ENCODE results near the gene BOLA3. TPM values are rescaled to one million over a fixed set of nuclear protein-coding genes. Genes with fewer than 3 reads are reported as not detected.

The BOLA3 gene
- 10 to 100 TPM; 29.4 to 46.9 (median 42.8) TPM for total RNA-seq

DNA sequence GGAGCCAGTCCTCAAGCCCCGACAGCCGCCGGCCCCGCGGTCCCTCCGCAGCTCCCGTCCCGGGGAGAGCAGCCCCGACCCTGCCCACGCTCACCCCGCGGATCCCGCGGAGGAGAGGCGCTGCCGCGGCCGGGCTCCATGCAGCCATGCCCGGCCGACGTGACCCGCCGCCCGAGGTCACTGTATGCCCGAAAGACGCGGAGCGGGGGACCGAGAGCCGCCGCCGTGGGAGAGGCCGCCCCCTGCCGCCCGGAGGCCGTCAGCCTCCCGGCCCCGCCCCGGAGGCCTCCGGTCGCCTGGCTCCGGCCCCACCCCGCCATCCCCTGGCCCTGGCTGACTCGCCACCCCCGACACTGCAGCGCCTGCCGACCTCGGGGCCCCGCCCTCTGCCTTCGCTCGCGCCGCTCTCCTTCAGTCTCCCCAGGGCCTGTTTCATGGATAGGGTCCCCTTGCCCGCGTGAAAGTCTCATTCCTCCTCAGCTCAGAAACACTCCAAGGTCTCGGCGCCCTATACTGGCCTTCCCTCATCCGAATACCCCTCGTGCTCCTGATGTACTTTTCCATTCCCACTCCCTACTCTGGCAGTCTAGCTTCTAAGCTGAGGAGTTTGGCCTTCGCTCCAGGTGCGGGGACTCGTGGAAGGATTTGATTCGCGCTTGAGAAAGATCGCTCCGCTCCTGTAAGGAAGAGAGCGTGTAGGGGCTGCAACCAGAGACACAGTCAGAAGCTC, at the start of gene BOLA3:
TSS of gene BOLA3 (minus strand) at position 186 of the 730 bp plus-strand sequence. CDS start at position 148, 38 bp downstream.
- DNase-seq (ENCODE audit: extremely low spot score) = peak; percentile 93
- intact Hi-C loops (cut with DNase I) = loop anchor here (10.0 kb wide), 2 partner anchors 223 to 323 kb away; partner anchors contain the start of genes DGUOK and STAMBP
- 1% methylated on average over 32 of the region's 67 CpGs for WGBS

DNA sequence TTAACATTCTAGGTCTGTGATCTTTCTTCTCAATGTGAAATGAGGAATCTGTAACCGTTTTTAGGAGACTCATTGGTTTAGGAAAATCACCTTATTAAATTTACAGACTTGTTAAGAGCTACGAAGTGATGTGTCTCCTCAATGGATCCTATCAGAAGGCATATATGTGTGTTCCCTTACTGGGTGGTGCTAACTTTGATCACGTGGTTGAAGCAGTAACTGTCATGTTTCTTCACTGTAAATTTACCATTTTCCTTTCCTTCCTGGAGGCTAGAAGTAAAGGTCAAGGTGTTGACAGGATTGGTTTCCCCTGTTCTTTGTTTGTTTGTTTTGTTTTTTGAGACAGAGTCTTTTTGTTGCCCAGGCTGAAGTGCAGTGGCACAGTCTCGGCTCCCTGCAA, 49.3 kb upstream of the BOLA3 start:
- 80% methylated on average over 4 of the region's 4 CpGs for WGBS
- no peak overlapping the region for H3K27ac ChIP-seq (replicated peaks in 1 of 4)
- no peak for TF ChIP-seq EP300 (IDR thresholded peaks at IDR 0.05)
- TF ChIP-seq POLR2AphosphoS5 (IDR thresholded peaks at IDR 0.05) = no peak
- TF ChIP-seq, protein P1, sequence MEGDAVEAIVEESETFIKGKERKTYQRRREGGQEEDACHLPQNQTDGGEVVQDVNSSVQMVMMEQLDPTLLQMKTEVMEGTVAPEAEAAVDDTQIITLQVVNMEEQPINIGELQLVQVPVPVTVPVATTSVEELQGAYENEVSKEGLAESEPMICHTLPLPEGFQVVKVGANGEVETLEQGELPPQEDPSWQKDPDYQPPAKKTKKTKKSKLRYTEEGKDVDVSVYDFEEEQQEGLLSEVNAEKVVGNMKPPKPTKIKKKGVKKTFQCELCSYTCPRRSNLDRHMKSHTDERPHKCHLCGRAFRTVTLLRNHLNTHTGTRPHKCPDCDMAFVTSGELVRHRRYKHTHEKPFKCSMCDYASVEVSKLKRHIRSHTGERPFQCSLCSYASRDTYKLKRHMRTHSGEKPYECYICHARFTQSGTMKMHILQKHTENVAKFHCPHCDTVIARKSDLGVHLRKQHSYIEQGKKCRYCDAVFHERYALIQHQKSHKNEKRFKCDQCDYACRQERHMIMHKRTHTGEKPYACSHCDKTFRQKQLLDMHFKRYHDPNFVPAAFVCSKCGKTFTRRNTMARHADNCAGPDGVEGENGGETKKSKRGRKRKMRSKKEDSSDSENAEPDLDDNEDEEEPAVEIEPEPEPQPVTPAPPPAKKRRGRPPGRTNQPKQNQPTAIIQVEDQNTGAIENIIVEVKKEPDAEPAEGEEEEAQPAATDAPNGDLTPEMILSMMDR (IDR thresholded peaks at IDR 0.05) = no peak
- TF ChIP-seq POLR2A (IDR thresholded peaks at IDR 0.05; ENCODE audit: low read depth) = no peak
- no peaks in the 10 kb centered on the region for H3K9me3 ChIP-seq
- peaks cover 7 to 34% (median 28%) of the 10 kb centered on the region in 4 donors for H3K4me1 ChIP-seq
- H3K36me3 ChIP-seq = no peaks in the 10 kb centered on the region
- H3K4me3 ChIP-seq = no peak overlapping the region
- H3K27me3 ChIP-seq = no peaks in the 10 kb centered on the region
- DNase-seq (ENCODE audit: extremely low spot score) = no peak
- intact Hi-C loops (cut with DNase I) = no loop called here

More for the DNA sequence above, at the start of gene BOLA3:
- Histone ChIP-seq H3K9me3 (no peaks in the 10 kb centered on the region), H3K27me3 (no peaks in the 10 kb centered on the region), H3K4me3 (peak within 1 kb of the TSS; percentile 86 to 89 (median 87)), H3K4me1 (peaks cover 15 to 41% (median 24%) of the 10 kb centered on the region in 4 donors), H3K27ac (replicated peaks in 1 of 4) (peak within 1 kb of the TSS; percentile 80 to 83 (median 80)), H3K36me3 (peaks cover 0 to 38% (median 13%) of the 10 kb centered on the region in 4 donors)
- TF ChIP-seq POLR2A (IDR thresholded peaks at IDR 0.05; ENCODE audit: low read depth) = no peak
- TF ChIP-seq, protein P1 (IDR thresholded peaks at IDR 0.05) = peak; percentile 77 to 88 (median 77)
- TF ChIP-seq POLR2AphosphoS5 (IDR thresholded peaks at IDR 0.05) = peak; percentile 31 to 58

DNA sequence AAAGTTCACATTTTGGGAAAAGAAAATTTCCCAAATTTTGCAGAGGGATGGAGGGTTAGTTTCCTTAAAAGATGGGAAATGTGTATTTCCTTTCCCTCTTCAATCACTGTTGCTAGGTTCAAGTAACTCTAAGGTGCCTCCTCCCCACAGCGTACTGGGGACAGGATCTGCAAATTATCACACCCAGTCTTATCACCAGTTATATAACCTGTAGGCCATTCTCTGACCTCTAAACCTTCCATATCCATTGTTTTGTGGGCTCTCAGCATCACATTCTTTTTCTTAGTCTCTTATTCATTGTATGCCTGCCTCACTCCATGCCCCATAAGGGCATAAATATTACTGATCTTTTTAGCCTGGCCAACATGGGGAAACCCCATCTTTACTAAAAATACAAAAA, 47.1 kb upstream of the BOLA3 start:
- no peak for DNase-seq (ENCODE audit: extremely low spot score)
- H3K36me3 ChIP-seq = no peaks in the 10 kb centered on the region
- H3K4me3 ChIP-seq = no peak overlapping the region
- no peaks in the 10 kb centered on the region for H3K27me3 ChIP-seq
- H3K27ac ChIP-seq (replicated peaks in 1 of 4) = no peak overlapping the region
- TF ChIP-seq POLR2A (IDR thresholded peaks at IDR 0.05; ENCODE audit: low read depth) = no peak
- no peak for TF ChIP-seq POLR2AphosphoS5 (IDR thresholded peaks at IDR 0.05)
- TF ChIP-seq, protein P1 (IDR thresholded peaks at IDR 0.05) = no peak
- no peak for TF ChIP-seq EP300 (IDR thresholded peaks at IDR 0.05)
- H3K4me1 ChIP-seq = peaks cover 3 to 20% (median 15%) of the 10 kb centered on the region in 4 donors
- WGBS = 85% methylated on average over 1 of the region's 1 CpG
- H3K9me3 ChIP-seq = no peaks in the 10 kb centered on the region
- intact Hi-C loops (cut with DNase I) = no loop called here

DNA sequence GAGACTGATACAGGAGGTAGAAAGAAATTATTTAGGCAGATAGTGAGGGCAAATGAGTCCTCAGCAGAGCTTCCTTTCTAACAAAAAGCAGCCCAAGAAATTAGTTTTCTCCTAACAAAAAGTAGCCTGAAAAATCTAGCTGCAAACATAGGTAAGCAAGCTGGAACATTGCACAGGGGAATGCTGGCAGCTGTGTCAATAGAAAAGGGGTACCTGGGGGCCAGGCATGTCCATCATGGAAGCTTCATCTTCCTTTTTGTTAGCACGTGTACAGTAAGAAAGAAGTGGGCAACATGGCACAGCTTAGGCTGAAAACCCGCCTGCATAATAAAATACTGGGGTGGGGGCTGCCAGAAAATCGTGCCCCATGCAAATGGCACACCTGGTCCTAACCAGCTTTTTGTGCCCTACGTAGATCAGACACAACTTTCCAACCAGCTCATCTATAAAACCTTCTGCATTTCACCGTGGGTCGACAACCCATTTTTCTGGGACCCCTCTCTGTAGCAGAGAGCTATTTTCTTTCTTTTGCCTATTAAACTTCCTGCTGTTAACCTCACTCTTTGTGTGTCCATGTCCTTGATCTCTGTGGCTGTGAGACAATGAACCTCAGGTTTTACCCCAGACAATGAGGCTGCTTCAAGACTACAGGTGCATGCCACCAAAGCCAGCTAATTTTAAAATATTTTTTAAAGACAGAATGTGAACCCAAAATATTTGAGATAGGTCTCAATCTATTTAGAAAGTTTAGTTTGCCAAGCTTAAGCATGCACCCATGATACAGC, 44.1 kb upstream of the BOLA3 start:
- no peak for DNase-seq (ENCODE audit: extremely low spot score)
- H3K36me3 ChIP-seq = no peaks in the 10 kb centered on the region
- no peak overlapping the region for H3K27ac ChIP-seq (replicated peaks in 1 of 4)
- intact Hi-C loops (cut with DNase I) = no loop called here
- H3K4me1 ChIP-seq = peaks cover 0 to 9% (median 3%) of the 10 kb centered on the region in 4 donors
- WGBS = 78% methylated on average over 6 of the region's 6 CpGs
- no peaks in the 10 kb centered on the region for H3K9me3 ChIP-seq
- no peak overlapping the region for H3K4me3 ChIP-seq
- H3K27me3 ChIP-seq = no peaks in the 10 kb centered on the region
- no peak for TF ChIP-seq POLR2A (IDR thresholded peaks at IDR 0.05; ENCODE audit: low read depth)
- TF ChIP-seq, protein P1 (IDR thresholded peaks at IDR 0.05) = no peak
- TF ChIP-seq EP300 (IDR thresholded peaks at IDR 0.05) = no peak
- no peak for TF ChIP-seq POLR2AphosphoS5 (IDR thresholded peaks at IDR 0.05)

Data from esophagus muscularis mucosa (tissue), 4 donors.